Gastroesophageal sphincter (tissue), 3 donors: Measurements from ENCODE around the gene ENHO.

Experiments
- EP300 ChIP-seq: sonication (generic); formaldehyde crosslinking; IDR thresholded peaks from one replicate; pipeline ENCODE4 v1.6.1; 2017; ENCODE audit warnings: antibody characterized with exemption, mild to moderate bottlenecking
- POLR2A ChIP-seq, 2 donors: fragments of 450-650 bp; IDR thresholded peaks; one replicate each; pipeline ENCODE4 v1.6.1; 2017; ENCODE audit warnings: antibody characterized with exemption in 2 of 2, mild to moderate bottlenecking in 2 of 2, moderate library complexity in 1 of 2
- POLR2AphosphoS5 ChIP-seq: sonication (generic); formaldehyde crosslinking; IDR thresholded peaks from one replicate; pipeline ENCODE4 v1.6.1; 2017; ENCODE audit warnings: antibody characterized with exemption
- TF ChIP-seq, protein P1 (sequence below), 4 experiments: fragments of 200-600 bp in 2 of 4; fragments of 450-650 bp in 2 of 4; sonication (generic) in 1 of 4; IDR thresholded peaks; one replicate each; pipeline ENCODE4 v1.5.1; 2017 to 2019; ENCODE audit warnings: antibody characterized with exemption in 4 of 4, mild to moderate bottlenecking in 2 of 4, moderate library complexity in 2 of 4

DNA sequence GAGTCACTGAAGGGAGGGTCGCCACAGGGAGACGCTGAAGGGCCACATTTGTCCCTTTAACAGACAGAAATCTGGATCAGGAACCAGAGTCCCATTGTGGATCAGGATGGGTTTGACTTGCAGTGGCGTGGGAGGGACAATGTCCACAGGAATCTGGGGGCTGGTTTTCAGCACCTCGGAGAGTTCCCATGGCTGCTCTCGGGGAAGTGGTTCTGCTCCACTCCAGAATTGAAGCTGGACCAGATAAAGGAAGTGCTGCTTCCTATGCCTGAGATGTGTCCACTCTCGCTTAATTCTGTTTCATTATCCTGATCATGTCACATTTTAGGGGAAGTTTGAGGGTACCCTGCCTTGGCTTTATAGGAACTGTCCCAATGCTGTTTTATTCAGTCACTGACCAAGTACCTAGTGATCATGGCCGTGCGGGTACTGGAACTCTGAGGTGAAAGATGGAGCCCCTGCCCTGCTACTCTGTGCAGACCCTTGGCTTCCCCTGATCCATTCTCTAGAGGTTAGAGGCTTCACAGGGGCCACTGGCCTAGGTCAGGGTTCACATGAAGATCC, 28.7 kb downstream of the ENHO start:
- TF ChIP-seq, protein P1, sequence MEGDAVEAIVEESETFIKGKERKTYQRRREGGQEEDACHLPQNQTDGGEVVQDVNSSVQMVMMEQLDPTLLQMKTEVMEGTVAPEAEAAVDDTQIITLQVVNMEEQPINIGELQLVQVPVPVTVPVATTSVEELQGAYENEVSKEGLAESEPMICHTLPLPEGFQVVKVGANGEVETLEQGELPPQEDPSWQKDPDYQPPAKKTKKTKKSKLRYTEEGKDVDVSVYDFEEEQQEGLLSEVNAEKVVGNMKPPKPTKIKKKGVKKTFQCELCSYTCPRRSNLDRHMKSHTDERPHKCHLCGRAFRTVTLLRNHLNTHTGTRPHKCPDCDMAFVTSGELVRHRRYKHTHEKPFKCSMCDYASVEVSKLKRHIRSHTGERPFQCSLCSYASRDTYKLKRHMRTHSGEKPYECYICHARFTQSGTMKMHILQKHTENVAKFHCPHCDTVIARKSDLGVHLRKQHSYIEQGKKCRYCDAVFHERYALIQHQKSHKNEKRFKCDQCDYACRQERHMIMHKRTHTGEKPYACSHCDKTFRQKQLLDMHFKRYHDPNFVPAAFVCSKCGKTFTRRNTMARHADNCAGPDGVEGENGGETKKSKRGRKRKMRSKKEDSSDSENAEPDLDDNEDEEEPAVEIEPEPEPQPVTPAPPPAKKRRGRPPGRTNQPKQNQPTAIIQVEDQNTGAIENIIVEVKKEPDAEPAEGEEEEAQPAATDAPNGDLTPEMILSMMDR (IDR thresholded peaks at IDR 0.05), result no peak
- TF ChIP-seq POLR2A (IDR thresholded peaks at IDR 0.05) (no peak), POLR2AphosphoS5 (no peak), EP300 (no peak)
